Fibroblast of skin of left biceps (primary cell): ENCODE measurements around the gene SGCE.

Experiments
- DNase-seq, 2 experiments: peaks; one replicate each; pipeline ENCODE4 v3.0.0-alpha.2; 2013; ENCODE audit warnings: low read depth in 2 of 2

Gene SGCE

DNA sequence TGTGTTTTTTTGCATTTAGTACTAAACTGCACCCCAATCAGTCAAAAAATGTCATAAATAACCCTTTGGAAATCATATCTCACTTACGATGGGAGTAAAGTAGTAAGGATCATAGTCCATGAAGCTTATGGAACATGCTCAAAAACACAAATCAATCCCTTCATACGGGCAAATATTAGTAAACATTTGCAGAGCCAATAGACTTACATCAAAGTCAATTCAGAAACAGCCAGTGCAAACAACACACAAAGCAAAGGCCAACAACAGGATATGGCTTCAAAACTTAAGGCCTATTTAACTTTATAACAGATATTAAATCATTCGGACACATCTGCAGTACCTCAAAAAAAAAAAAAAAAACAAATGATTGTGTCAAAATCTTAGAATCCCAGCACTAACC, 32.1 kb downstream of the SGCE start:
- no peak for DNase-seq

DNA sequence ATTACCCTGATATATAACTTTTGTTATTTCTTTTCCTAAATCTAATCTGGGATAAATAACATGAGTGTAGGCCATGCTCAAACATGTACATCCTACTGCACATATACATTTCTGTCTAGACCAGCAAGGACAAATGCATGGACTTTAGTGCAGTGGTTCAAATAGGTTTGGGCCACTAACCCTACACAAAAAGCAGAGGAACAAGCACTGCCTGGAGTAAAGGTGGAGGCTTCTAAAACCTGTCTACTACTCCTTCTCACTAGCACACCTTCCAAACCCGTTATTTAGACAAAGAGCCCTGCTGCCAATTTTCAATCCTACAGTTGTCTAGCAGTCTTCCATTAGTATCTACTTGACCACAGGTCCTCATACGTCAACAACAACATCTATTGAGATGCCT, 34.8 kb downstream of the SGCE start:
- DNase-seq = no peak

DNA sequence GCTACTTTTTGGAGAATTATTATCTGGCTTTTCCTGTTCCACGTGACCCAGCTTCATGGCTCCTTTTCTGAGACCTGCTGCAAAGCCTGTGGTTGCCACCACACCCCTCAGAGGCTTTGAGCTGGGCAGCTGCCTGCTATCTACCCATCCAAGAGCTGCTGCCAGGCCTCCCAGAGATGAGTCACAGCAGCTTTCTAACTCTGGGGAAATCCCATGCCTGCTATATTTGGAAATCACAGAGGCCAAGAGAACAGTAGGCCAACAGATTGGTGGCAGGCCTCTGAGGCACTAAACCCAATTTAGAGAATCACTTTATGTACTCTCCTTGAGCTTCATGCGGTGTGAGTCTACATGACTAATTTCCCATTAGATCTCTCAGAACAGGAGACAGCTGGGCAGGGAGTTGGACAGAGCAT, 35.2 kb downstream of the SGCE start:
- peak; percentile 38 to 42 for DNase-seq

DNA sequence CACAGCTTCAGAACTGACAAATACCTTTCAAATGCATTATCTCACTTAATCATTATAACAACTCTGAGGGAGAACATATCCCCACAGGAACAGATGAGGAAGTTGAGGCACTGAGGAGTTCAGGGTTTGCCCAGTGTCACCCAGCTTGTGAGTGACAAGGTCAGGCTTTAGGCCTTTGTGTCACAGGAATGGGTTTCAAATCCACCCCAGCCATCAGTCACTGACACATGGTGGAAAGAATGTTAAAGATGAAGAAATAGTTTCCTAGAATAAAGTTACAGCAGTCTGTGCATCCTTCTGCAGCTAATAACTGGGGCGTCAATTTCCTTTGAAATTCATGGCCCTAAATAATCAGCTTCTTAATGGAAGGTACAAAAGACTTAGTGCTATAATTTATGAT, 37.8 kb downstream of the SGCE start:
- no peak for DNase-seq

DNA sequence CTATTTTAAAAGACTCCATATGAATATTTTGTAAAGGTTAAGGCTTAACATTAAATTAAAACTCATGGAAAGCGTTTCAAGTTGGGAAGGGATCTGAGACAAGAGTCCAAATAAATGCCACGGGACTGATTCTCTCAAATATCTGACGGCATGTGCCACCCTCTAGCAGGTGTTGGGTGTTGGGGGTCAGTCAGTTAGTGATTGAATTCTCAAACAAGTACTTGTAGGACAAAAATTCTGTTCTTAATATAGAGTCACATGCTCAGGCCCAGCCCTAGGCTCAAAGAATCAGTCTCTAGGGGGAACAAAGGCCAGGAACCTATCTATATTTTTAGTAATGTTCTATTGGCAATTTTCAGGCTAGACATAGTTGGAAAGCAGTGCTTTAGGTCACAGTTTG, 39.1 kb downstream of the SGCE start:
- DNase-seq = no peak

DNA sequence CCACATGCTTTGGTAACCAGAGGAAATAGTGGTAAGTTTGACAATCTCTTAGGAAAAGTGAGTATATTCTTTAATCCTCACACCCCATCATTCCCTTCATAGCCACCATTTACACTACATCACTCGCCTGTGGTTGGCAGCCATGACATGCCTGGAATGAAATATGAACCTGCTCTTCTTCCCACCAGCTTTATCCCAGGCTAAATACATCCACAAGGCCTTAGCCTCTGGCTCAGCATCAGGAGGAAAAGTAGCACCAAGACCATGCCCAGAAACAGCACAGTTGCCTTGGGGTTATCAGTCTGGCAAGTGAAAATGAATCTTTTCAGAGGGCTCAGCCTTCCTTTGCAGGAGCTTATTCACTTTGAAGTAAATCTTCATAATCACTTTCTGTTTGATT, 40.3 kb downstream of the SGCE start:
- DNase-seq = no peak

DNA sequence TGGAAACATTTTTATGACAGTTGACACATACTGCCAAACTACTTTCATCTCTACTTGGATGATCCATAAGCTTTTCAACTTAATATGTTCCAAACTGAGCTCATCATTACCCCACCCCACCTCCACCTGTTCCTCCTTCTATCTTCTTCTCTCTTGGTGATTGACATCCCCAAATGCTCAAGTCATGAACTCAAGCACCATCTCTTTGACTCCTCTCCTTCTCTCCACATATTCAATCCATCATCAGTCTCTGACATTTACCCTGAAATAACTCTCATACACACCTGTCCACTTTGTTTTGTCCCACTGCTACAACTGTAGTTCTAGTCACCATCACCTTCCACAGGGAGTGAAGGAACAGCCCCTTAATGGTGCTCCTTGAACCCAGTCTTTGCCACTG, 43.3 kb downstream of the SGCE start:
- DNase-seq = no peak

DNA sequence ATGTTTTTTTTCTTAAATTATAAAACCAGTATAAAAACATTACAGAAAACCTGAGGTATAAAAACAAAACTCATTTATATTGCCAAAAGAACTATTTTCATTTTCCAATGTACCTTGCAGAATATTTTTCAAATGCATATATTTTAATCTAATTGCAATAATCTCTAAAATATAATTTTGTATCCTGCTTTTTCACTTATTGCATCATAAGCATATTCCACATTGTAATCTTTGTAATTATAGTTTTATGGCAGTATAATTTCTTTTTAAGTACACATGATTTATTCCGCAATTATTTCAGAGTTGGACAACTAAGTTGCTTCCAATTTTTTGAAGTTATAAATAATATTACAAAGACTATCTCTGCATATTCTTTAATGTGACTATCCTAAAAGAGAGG, 43.7 kb downstream of the SGCE start:
- no peak for DNase-seq

DNA sequence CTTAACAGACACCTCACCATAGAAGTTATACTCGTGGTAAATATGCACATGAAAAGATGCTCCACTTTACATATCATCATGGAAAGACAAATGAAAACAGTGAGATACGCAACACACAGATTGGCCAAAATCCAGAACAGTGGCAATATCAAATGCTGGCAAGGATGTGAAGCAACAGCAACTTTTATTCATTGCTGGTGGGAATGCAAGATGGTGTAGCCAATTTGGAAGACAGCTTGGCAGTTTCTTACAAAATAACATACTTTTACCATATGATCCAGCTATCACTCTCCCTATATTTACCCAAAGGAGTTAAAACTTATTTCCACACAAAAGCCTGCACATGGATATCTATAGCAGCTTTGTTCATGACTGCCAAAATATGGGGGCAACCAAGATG, 46.4 kb downstream of the SGCE start:
- DNase-seq = no peak

DNA sequence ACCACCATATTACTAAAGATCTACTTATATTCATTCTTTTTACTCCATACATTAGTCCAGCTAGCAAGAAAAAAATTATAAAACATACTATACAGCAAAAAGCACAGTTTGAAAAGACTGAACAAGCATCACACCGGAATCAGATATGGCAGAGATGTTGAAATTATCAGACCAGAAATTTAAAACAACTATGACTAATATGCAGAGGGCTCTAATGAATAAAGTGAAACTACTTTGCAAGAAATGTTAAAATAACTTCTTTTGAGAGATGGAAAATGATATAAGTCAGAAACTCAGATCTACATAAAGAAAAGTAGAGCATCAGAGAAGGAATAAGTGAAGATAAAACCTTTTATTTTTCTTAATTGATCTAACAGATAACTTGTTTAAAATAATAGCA, 50.9 kb downstream of the SGCE start:
- DNase-seq = no peak

DNA sequence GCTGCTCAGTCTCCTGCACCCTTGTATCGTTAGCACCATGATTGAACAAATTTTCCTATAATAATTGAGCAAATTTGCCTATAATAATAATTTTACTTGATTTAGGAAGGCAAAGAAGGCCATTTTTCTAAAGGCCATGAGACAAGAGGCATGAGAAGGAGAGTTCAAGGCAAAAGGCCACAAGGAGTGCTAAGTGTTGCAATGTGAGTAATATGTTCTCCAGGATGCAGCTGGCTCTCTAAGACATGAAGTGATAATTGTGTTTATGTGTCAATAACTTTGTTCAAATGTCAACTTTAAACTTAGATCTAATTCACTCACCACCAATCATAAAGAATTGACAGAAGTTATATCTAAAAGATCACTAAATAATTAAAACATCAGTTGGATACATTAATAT, 53.8 kb downstream of the SGCE start:
- no peak for DNase-seq

DNA sequence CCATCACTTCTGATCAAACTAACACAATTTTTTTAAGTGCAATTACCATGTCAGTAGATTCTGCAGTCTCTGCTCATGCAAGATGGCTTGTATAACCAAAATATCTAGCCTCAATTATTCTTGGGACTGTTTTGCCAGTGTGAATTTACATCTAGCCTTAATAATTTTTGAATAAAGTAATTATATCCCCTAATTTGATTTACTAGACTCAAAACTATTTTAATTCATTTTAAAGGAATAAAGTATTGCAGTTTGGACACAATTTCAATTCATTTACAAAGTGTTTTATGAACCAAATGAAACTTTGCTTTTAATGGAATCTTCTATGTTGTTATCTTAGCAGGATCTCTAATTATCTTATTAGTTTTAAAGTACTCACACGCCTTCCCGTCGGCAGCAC, 55.7 kb downstream of the SGCE start:
- no peak for DNase-seq

DNA sequence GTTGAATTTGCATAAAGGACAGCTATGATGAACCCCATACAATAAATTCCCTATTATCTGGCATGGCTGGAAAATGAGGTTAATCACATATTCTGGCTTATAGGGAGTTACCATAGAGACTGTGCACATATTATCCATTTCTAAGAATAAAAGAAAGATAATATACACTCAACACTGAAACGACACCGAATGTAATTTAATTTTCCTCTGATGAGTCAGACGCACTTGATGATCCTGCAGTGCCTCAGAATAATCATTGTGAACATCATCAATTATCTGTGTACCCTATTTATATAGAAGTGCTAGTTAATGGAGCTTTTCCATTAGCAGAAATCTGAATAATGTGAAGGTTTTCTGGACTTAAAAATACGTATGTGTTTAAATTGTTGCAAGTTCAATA, 60.2 kb downstream of the SGCE start:
- no peak for DNase-seq

DNA sequence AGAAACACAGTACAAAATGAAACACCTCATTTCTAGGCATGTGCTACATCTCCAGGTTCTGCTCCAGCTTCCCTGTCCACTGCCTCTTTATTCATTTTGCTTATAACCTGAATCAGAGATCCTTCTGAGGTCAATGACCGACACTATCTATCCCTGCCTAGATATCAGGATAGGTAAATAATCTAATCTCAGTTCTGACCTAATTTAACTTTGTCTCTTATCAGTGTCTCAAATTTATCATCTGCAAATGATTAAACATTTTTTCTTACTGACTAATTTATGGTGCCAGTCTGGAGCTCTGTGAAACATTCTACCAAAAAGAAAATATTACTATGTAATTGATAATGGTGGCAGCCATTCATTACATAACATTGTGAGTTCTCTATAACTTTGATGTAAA, 61.1 kb downstream of the SGCE start:
- no peak for DNase-seq

DNA sequence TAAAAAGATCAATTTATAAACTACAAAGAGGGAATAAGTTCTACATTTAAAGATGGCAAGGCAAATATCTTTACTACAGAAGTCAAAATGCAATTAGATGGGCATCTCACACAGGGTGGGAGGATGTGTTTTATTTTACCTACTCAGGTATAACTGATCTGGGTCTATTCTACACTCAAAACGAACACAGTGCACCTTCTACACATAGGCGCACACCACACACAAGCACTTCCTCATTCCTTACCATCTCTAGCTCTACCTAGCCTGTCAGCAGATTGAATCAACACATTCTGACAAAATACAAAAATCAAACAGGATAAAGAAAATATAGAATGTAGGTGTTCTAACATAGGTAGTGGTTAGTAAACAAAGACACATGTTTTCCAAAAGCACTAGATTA, 64.8 kb downstream of the SGCE start:
- no peak for DNase-seq

DNA sequence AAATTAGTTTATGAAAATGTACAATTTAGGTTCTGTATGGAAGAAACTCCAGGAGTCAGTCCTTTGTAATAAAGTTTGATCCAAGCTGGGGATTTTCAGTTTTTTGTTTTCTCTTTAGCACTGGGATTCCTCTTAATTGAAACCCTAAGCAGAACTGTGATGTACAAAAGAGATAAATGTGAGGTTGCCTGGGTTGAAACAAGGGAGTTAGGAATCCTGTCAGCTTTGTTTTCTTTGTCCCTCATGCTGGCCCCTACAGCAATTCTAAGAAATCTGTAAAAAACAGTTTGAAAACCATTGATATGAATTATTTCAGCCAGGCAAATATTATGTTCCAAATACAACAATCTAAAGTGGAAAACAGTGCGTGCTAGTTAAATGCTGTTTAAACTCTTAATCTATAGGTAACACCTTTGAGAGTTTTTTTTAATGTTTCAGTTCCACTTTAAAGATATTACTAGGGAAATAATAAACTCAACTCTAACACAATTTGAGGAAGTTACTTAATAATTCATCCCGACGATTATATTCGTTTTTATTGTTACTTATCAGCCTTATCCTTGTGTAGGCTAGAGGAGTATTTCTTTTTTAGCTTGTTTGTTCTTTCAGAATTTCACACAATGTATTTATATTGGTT, 65.3 kb downstream of the SGCE start:
- DNase-seq = no peak

DNA sequence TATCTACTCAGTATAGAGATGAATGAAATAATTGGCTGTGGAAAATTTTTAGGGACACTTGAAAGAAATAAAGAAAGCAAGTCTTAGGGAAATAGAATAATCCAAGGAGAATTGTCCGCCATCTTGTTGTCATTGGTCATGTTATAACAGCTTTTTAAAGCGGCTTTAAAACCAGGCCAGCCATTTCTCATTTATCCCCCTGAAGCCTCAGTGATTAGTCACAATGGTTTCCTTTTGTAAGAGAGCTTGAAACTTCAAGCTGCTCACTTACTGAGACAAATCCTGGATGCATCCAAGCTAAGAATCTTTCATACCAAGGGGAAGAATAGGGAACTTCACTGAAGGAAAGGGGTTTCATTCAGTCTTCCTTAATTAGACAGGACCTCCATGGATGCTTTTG, 67.9 kb downstream of the SGCE start:
- no peak for DNase-seq

DNA sequence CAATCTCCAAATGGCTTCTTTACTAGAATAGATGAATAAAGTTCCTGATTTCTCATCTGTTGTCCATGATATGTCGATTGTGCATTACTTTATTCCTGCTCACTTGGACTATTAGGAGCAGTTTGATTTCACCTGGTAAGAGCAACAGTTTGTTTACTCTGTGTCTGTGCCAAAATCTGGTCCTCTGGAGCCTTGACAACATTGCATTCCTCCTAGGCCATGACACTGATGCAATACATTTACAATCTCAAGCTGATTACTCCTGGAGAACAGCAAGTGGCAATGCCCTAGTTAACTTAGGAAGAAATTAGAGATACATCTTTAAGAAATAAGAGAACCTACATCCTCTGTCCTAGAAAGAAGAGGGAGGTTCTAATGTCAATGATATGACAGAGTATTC, 71.8 kb downstream of the SGCE start:
- DNase-seq = no peak

DNA sequence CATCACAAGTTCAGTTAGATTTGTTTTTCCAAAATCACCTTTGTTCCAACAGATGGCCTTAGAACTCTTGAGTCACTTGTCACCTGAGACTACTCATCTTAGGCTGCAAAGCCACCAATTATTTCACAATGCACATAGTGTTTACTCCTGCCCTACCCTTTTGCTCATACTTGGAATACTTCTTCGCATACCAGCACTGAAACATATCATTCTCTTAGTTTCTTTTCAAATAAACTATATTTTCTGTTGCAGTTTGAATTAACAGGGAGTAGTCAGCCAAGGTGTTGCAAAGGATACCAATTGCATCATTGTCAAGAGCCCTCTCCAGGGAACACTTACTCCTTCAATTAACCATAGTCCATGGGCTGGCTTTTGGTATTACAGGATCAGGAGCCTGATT, 75.3 kb downstream of the SGCE start:
- DNase-seq = no peak

DNA sequence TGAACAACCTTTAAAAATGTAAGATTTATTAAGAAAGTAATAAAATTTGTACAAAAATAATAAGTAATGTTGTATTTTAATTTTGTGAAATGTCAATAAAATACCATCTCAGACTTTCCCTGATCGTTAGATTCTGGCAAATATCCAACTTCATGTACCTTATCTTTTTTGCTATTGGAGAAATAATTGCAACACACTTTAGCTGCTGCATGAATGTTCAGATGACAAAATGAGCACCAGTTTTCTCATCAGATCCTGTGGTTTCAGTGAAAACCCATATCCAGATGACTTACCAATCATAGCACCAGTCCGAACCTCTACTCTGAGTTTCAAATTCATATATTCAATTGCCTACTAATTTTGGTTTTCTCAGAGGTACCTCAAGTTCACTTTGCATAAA, 76.5 kb downstream of the SGCE start:
- no peak for DNase-seq

DNA sequence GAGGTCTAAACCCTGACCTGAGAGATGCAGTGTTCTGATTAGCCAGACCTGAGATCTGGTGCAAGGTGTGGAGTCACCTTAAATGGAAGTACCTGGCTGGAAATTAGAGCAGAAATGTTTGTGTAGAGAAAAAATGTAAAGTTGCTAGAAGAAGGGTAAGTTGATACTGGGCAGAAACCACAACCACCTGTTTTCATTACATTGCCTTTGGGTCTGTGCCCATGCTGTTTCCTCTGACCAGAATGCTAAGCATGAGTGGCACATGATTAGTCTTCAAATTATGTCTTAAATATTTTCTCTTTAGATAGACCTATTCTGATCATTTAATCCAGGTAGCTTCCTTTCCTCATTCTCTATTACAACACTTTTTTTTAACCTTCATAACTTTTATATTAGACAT, 77.3 kb downstream of the SGCE start:
- no peak for DNase-seq

DNA sequence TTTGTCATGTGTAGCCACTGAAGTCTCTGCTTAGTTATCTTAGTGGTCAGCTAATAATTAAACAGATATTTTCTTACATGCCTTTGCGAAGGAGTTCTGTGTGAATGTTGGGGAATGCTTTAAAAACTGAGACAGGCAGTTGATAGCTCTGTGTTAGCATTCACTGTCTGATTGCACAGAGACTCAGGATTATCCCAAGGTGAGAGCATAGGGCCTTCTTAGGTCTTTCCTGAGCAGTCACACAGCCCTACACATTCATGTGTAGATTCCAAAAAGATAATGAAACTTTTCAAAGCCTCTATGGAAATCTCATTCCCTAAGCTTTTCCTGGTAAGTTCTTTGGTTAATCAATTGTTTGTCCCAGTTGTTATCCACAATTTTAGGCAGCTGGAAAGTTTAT, 78.6 kb downstream of the SGCE start:
- DNase-seq = no peak

DNA sequence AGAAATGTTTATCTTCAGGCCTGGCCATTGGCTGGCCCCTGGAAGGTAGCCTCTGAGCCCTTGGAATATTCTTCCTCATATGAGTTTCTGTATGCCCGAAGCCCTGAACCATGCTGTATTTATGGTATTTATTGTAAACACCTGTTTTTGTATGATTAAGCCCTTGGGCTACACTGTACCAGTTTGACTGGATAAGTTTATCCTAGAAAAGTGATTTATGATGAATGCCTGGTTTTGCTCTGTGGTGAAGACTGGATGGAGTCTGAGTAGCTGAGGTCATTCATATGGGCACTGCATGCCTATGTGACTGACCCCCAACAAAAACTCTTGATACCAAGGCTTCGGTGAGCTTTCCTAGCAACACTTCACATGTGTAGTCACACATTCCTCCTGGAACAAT, 79.6 kb downstream of the SGCE start:
- DNase-seq = no peak

DNA sequence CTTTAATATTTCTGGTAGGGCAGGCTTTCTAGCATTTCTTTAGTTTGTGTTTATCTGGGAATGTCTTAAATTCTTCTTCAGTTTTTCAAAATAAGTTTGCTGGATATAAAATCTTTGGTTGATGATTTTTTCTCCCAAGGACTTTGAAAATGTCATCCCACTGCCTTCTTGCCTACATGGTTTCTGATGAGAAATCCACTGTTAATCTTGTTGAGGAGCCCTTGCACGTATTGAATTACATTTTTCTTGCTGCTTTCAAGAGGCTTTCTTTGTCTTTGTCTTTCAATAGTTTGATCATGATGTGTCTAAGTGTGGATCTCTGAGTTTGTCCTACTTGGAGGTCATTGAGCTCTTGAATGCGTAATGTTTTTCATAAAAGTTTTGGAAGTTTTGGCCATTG, 80.3 kb downstream of the SGCE start:
- no peak for DNase-seq

DNA sequence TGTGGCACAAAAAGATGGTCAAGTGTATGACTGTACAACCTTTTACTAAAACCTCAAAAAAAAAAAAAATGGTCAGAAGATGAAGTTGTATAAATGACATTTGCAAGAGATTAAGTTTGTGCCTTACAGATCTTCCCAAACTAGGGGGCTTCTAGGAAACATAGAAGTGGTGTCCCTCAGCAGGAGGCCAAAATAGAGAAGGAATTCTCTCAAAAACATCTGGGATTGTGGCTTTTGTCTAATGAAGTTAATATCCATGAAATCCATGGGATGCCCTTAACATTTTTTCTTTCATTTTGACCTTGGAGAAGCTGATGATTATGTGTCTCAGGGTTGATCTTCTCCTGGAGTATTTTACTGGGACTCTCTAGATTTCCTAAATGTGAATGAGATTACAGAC, 84.1 kb downstream of the SGCE start:
- no peak for DNase-seq
